ENCODE data around the gene PEX1. TPM values are rescaled to one million over a fixed set of nuclear protein-coding genes. Genes with fewer than 3 reads are reported as not detected.

The PEX1 gene
- total RNA-seq, 1 donor, result 30.2 TPM

Other genes starting within 250 kb of the PEX1 start
- gene GATAD1, start 81.0 kb downstream of the PEX1 start, total RNA-seq, result 23.3 and 23.5 TPM in 2 replicates
- not detected in 2 replicates for gene ERVW-1, start 50.6 kb downstream of the PEX1 start, total RNA-seq
- gene RBM48, start 275 bp upstream of the PEX1 start, total RNA-seq, result 5.8 and 9.9 TPM in 2 replicates
- gene FAM133B, start 61.9 kb upstream of the PEX1 start, total RNA-seq, result 16.4 and 26.3 TPM in 2 replicates

Measured in fibroblast of villous mesenchyme (primary cell).